Activated B cell treated with CpG ODN at 0.5 μM for 24 hours (primary cell): ENCODE results near the gene TSPYL4. TPM values are rescaled to one million over a fixed set of nuclear protein-coding genes. Genes with fewer than 3 reads are reported as not detected.

Experiments used
- ATAC-seq: fragments of 200-7000 bp; cut with Tn5 transposase; one replicate; pipeline ENCODE4 v1.10.0; 2021; ENCODE audit warnings: low read depth, mild to moderate bottlenecking, moderate library complexity
- CTCF ChIA-PET: fragments of 350-600 bp; sonication (Branson Sonifier 250); formaldehyde crosslinking; loops from one replicate; lab custom pipeline; 2021; ENCODE audit warnings: antibody characterized with exemption; lab: Charles Lee
- POLR2A ChIA-PET: fragments of 350-600 bp; sonication (Branson Sonifier 250); formaldehyde crosslinking; loops from one replicate; lab custom pipeline; 2021; ENCODE audit warnings: antibody characterized with exemption; lab: Charles Lee
- DNase-seq: peaks from one replicate; pipeline ENCODE4 v3.0.0; 2022
- H3K27ac Mint-ChIP-seq: one replicate; pipeline ENCODE4 v1.8.0; 2020; ENCODE audit warnings: mixed read lengths
- H3K27me3 Mint-ChIP-seq: one replicate; pipeline ENCODE4 v1.8.0; 2021; ENCODE audit warnings: mixed read lengths
- H3K36me3 Mint-ChIP-seq: one replicate; pipeline ENCODE4 v1.8.0; 2021; ENCODE audit warnings: low read depth, mixed read lengths
- H3K4me1 Mint-ChIP-seq: one replicate; pipeline ENCODE4 v1.8.0; 2021; ENCODE audit warnings: mixed read lengths
- H3K4me3 Mint-ChIP-seq: one replicate; pipeline ENCODE4 v1.8.0; 2020; ENCODE audit warnings: mild to moderate bottlenecking, mixed read lengths
- H3K9me3 Mint-ChIP-seq: one replicate; pipeline ENCODE4 v1.8.0; 2020; ENCODE audit warnings: mixed read lengths
- intact Hi-C: fragments of 100-400 bp; cut with micrococcal nuclease; formaldehyde crosslinking; loops from one replicate; pipeline ENCODE4 v1.15.1; 2024
- total RNA-seq: library from RNA; stranded (reverse); gene quantifications from 2 replicates; pipeline ENCODE4 v1.2.3, GENCODE V29; 2022
- TF ChIP-seq, protein P1 (sequence below): fragments of 200-600 bp; IDR thresholded peaks from one replicate; pipeline ENCODE4 v1.8.0; 2022; ENCODE audit warnings: antibody characterized with exemption, mild to moderate bottlenecking

Gene TSPYL4
- total RNA-seq, 1 donor from 2014 or later, result 16.7 TPM

DNA sequence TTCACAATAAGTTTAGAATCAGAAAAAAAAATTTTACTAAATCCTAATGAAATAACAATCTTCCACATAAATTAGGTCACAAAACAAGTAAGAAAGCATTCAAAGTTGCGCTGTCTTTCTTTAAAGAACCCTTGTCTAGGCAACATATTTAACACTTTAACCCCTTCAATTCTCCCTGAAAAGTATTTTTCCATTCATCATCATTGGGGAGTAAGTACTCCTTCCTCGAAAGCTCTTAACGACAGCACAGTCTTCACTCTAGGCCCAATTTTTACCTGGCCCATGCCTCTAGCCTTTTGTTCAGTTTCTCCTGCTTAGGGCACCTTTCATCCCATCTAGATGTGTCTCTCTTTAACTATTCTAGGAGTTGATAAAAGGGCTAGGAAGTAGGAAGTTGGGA is 23.2 kb upstream of the TSPYL4 start:
- peak overlapping the region; percentile 95 for H3K4me3 Mint-ChIP-seq
- no peak for DNase-seq
- peaks cover 66% of the 10 kb centered on the region for H3K36me3 Mint-ChIP-seq
- CTCF ChIA-PET, result interaction anchor here (1.3 to 2.7 kb wide), 2 partner anchors 8 to 11 kb away, joined by 3 to 17 read pairs; no protein-coding TSS in a partner anchor
- POLR2A ChIA-PET, result interaction anchor here (0.9 to 1.2 kb wide), 2 partner anchors 133 to 294 kb away, joined by 4 to 5 read pairs; partner anchors contain the start of gene RWDD1
- no peak for ATAC-seq
- peak overlapping the region; percentile 100 for H3K27ac Mint-ChIP-seq
- H3K27me3 Mint-ChIP-seq, result no peaks in the 10 kb centered on the region
- intact Hi-C loops, result loop anchor here (5.0 kb wide), 2 partner anchors 175 to 390 kb away; partner anchors contain the start of genes NT5DC1 and ZUP1
- TF ChIP-seq, protein P1, sequence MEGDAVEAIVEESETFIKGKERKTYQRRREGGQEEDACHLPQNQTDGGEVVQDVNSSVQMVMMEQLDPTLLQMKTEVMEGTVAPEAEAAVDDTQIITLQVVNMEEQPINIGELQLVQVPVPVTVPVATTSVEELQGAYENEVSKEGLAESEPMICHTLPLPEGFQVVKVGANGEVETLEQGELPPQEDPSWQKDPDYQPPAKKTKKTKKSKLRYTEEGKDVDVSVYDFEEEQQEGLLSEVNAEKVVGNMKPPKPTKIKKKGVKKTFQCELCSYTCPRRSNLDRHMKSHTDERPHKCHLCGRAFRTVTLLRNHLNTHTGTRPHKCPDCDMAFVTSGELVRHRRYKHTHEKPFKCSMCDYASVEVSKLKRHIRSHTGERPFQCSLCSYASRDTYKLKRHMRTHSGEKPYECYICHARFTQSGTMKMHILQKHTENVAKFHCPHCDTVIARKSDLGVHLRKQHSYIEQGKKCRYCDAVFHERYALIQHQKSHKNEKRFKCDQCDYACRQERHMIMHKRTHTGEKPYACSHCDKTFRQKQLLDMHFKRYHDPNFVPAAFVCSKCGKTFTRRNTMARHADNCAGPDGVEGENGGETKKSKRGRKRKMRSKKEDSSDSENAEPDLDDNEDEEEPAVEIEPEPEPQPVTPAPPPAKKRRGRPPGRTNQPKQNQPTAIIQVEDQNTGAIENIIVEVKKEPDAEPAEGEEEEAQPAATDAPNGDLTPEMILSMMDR, result no peak
- peaks cover 75% of the 10 kb centered on the region for H3K4me1 Mint-ChIP-seq
- H3K9me3 Mint-ChIP-seq, result no peaks in the 10 kb centered on the region

DNA sequence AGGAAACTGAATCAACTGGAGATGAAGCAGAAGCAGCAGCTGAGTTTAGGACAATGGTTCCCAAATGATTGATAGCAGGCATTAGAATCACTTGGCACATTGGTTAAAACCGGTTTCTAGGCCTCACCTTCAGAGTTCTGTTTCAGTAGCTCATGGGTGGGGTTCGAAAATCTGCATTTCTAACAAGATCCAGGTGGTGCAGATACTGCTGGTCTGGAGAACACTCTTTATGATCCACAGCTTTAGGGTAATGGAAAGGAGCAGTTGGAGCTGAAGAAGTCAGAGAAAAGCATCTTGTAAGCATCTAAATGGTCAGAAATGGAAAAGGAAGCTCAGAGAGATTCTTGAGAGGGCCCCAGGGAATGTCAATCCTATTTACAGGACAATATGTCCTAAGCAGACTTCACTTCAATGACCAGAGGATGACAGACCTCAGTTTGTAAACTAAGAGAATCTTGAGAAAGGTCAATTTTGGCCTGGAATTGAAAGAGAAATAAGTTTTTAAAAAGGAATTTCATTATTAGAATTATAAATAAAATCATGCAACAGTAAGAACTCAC is 17.4 kb upstream of the TSPYL4 start:
- H3K4me3 Mint-ChIP-seq, result no peak overlapping the region
- no peak overlapping the region for H3K27ac Mint-ChIP-seq
- TF ChIP-seq, protein P1, result no peak
- no peaks in the 10 kb centered on the region for H3K27me3 Mint-ChIP-seq
- no peaks in the 10 kb centered on the region for H3K9me3 Mint-ChIP-seq
- POLR2A ChIA-PET, result interaction anchor here (0.5 to 2.1 kb wide), 2 partner anchors 8 to 37 kb away, joined by 5 to 8 read pairs; partner anchors contain the start of gene TSPYL1
- H3K4me1 Mint-ChIP-seq, result peaks cover 35% of the 10 kb centered on the region
- DNase-seq (no peak), ATAC-seq (no peak)
- CTCF ChIA-PET, result interaction anchor here (1.5 to 3.8 kb wide), 3 partner anchors 17 to 292 kb away, joined by 6 to 35 read pairs (median 10); no protein-coding TSS in a partner anchor
- H3K36me3 Mint-ChIP-seq, result peaks cover 41% of the 10 kb centered on the region
- intact Hi-C loops, result no loop called here

DNA sequence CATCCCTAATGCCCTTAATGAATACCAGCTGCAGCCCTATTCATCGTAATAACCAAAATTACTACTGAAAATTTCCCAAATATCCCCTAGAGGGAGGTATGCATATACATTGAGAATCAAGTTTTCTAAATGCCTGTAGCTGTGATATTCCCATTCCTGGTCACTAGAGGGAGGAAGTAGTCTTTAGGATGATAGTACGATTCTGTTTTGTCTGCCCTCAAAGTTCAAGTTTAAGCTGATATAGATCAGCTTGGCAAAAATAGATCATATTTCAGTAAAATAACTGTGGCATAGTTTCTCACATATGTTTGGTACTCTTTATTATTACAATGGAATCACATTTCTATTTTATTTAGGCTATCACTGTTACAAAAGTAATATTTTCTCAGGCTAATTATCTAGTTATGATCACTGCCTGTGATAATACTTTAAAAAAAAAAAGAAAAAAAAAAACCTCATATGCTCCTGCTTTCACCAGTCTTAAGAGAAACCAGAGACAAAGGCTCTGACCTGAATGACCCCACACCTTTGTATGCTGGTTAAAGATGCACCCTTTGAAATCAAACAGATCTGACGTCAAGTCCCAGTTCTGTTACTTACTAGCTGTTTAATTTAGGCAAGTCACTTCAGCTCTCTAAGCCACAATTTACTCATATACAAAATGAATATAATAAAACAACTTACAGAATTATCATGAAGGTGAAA is 14.9 kb upstream of the TSPYL4 start:
- ChIA-PET CTCF (interaction anchor here (0.6 to 3.8 kb wide), 25 partner anchors 9 to 376 kb away, joined by 3 to 40 read pairs (median 4); partner anchors contain the start of genes DSE, RWDD1 and TSPYL4), POLR2A (interaction anchor here (1.4 kb wide), 2 partner anchors 11 to 302 kb away, joined by 5 to 13 read pairs; partner anchors contain the start of genes RWDD1 and TSPYL1)
- TF ChIP-seq, protein P1, result peak; percentile 28
- Mint-ChIP-seq H3K27me3 (no peaks in the 10 kb centered on the region), H3K9me3 (peaks cover 2% of the 10 kb centered on the region), H3K4me1 (peaks cover 17% of the 10 kb centered on the region), H3K36me3 (peaks cover 32% of the 10 kb centered on the region), H3K4me3 (no peak overlapping the region), H3K27ac (no peak overlapping the region)
- DNase-seq (no peak), ATAC-seq (peak; percentile 91)
- intact Hi-C loops, result loop anchor here (1.0 to 5.0 kb wide), 6 partner anchors 11 to 379 kb away; partner anchors contain the start of gene TSPYL1

DNA sequence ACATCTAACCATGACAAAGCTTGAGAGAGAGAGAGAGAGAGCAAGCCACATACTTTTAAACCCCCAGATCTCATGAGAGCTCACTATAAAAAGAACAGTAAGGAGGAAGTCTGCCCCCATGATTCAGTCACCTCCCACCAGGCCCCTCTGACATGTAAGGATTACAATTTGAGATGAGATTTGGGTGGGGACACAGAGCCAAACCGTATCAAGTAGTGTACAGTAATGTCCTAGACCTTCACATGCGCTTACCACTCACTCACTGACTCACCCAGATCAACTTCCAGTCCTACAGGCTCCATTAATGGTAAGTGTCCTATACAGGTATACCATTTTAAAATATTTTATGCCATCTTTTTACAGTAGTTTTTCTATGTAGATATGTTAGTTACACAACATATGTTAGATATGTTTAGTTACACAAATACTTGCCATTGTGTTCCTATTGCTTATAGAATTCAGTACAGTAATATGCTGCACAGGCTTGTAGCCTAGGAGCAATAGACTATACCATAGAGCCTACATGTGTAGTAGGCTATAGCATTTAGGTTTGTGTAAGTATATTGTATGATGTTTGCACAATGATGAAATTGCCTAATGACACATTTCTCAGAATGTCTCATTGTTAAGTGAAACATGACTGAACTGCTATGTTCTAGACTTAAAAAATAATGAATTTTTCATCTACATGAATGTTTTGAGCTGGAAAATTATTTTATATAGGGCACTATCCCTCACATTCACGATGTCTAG is 14.1 kb upstream of the TSPYL4 start:
- CTCF ChIA-PET, result interaction anchor here (0.6 to 3.8 kb wide), 24 partner anchors 9 to 377 kb away, joined by 3 to 40 read pairs (median 4); partner anchors contain the start of genes DSE and RWDD1
- Mint-ChIP-seq H3K27ac (peak overlapping the region; percentile 32), H3K36me3 (peaks cover 34% of the 10 kb centered on the region), H3K4me1 (peaks cover 15% of the 10 kb centered on the region), H3K27me3 (no peaks in the 10 kb centered on the region), H3K4me3 (no peak overlapping the region), H3K9me3 (peaks cover 9% of the 10 kb centered on the region)
- intact Hi-C loops, result loop anchor here (1.0 to 5.0 kb wide), 6 partner anchors 11 to 379 kb away; partner anchors contain the start of gene TSPYL1
- no peak for DNase-seq
- no peak for ATAC-seq
- POLR2A ChIA-PET, result interaction anchor here (1.4 kb wide), 2 partner anchors 11 to 303 kb away, joined by 5 to 13 read pairs; partner anchors contain the start of genes RWDD1 and TSPYL1
- TF ChIP-seq, protein P1, result no peak
